Mesenchymal stem cell (in vitro differentiated cells and primary cell): ENCODE data around the gene SATB1.
A peak's percentile ranks its signal among the peaks of the same experiment; 100 is the strongest.
"Not testable (repeated sequence)": the region's sequence is repeated elsewhere in the genome, so short reads cannot be mapped to it uniquely, and the experiment has no call there.

Experiments used
- DNase-seq: peaks from one replicate; pipeline ENCODE4 v3.0.0-alpha.2; 2013
- H2AFZ ChIP-seq: one replicate; pipeline ENCODE4 v1.6.1; 2013; ENCODE audit warnings: low read depth, mild to moderate bottlenecking, control low read depth, inconsistent platforms, low read length, moderate library complexity
- H2AK5ac ChIP-seq: 2 replicates; pipeline ENCODE4 v1.6.1; 2013; ENCODE audit warnings: low read length, moderate library complexity, mild to moderate bottlenecking, inconsistent platforms; ENCODE audit not compliant: severe bottlenecking
- H2BK120ac ChIP-seq: one replicate; pipeline ENCODE4 v1.6.1; 2013; ENCODE audit warnings: low read depth, mild to moderate bottlenecking, inconsistent platforms, low read length, moderate library complexity
- H2BK12ac ChIP-seq, 2 experiments: one replicate each; pipeline ENCODE4 v1.6.1; 2013; ENCODE audit warnings: inconsistent platforms in 2 of 2, low read length in 2 of 2, mild to moderate bottlenecking in 2 of 2, moderate library complexity in 2 of 2, control low read depth in 1 of 2
- H2BK15ac ChIP-seq: one replicate; pipeline ENCODE4 v1.6.1; 2013; ENCODE audit warnings: mild to moderate bottlenecking, low read depth, inconsistent platforms; ENCODE audit not compliant: poor library complexity, severe bottlenecking
- H2BK5ac ChIP-seq: 2 replicates; pipeline ENCODE4 v1.6.1; 2013; ENCODE audit warnings: low read depth, mild to moderate bottlenecking, low read length, control low read depth, inconsistent platforms; ENCODE audit not compliant: poor library complexity, severe bottlenecking
- H3K14ac ChIP-seq, 2 experiments: one replicate each; pipeline ENCODE4 v1.6.1; 2013; ENCODE audit warnings: inconsistent platforms in 2 of 2, low read length in 2 of 2, control low read depth in 1 of 2, mild to moderate bottlenecking in 1 of 2, moderate library complexity in 1 of 2
- H3K18ac ChIP-seq, 2 experiments: one replicate each; pipeline ENCODE4 v1.6.1; 2013; ENCODE audit warnings: inconsistent platforms in 2 of 2, low read length in 2 of 2, control low read depth in 1 of 2, low read depth in 1 of 2, mild to moderate bottlenecking in 1 of 2
- H3K23ac ChIP-seq, 2 experiments: one replicate each; pipeline ENCODE4 v1.6.1; 2013; ENCODE audit warnings: inconsistent platforms in 2 of 2, low read length in 2 of 2, mild to moderate bottlenecking in 2 of 2, moderate library complexity in 2 of 2, control low read depth in 1 of 2
- H3K27ac ChIP-seq: 2 replicates; pipeline ENCODE4 v1.5.1; 2013; ENCODE audit warnings: mild to moderate bottlenecking, moderate library complexity, low read length, control low read depth, inconsistent platforms; ENCODE audit not compliant: poor library complexity, severe bottlenecking
- H3K27me3 ChIP-seq, 2 experiments: 2 replicates each; pipeline versions ENCODE4 v1.6.1 to v1.7.0; 2013; ENCODE audit warnings: low read length in 2 of 2, mild to moderate bottlenecking in 2 of 2, moderate library complexity in 2 of 2, control low read depth in 1 of 2, inconsistent platforms in 1 of 2; ENCODE audit not compliant: control insufficient read depth in 1 of 2, insufficient read depth in 1 of 2
- H3K36me3 ChIP-seq, 2 experiments: 2 replicates each; pipeline versions ENCODE4 v1.6.1 to v1.7.0; 2013; ENCODE audit warnings: low read length in 2 of 2, control low read depth in 1 of 2, inconsistent platforms in 1 of 2, low read depth in 1 of 2, mild to moderate bottlenecking in 1 of 2; ENCODE audit not compliant: insufficient read depth in 2 of 2, control insufficient read depth in 1 of 2
- H3K4ac ChIP-seq, 2 experiments: one replicate each; pipeline ENCODE4 v1.6.1; 2013; ENCODE audit warnings: inconsistent platforms in 2 of 2, low read length in 2 of 2, mild to moderate bottlenecking in 2 of 2, moderate library complexity in 2 of 2, control low read depth in 1 of 2, low read depth in 1 of 2
- H3K4me1 ChIP-seq: 2 replicates; pipeline ENCODE4 v1.6.1; 2013; ENCODE audit warnings: low read depth, low read length, control low read depth; ENCODE audit not compliant: control insufficient read depth, insufficient read depth
- H3K4me2 ChIP-seq: 2 replicates; pipeline ENCODE4 v1.6.1; 2013; ENCODE audit warnings: low read length, mild to moderate bottlenecking, inconsistent platforms; ENCODE audit not compliant: poor library complexity, severe bottlenecking
- H3K4me3 ChIP-seq, 2 experiments: 2 replicates each; pipeline versions ENCODE4 v1.5.1 to v1.7.0; 2013; ENCODE audit warnings: low read length in 2 of 2, mild to moderate bottlenecking in 2 of 2, control low read depth in 1 of 2, low read depth in 1 of 2; ENCODE audit not compliant: insufficient read depth in 1 of 2
- H3K79me1 ChIP-seq: replicated peaks from 2 replicates; pipeline ENCODE4 v1.6.1; 2013; ENCODE audit warnings: mild to moderate bottlenecking, control low read depth, low read length, inconsistent platforms; ENCODE audit not compliant: poor library complexity, severe bottlenecking
- H3K9ac ChIP-seq: 2 replicates; pipeline ENCODE4 v1.7.0; 2013; ENCODE audit warnings: mild to moderate bottlenecking, low read length, moderate library complexity
- H3K9me3 ChIP-seq: 2 replicates; pipeline ENCODE4 v1.7.0; 2013; ENCODE audit warnings: mild to moderate bottlenecking, low read length; ENCODE audit not compliant: control insufficient read depth
- H4K8ac ChIP-seq: one replicate; pipeline ENCODE4 v1.6.1; 2013; ENCODE audit warnings: inconsistent platforms, mild to moderate bottlenecking, low read length, moderate library complexity
- H4K91ac ChIP-seq: one replicate; pipeline ENCODE4 v1.6.1; 2013; ENCODE audit warnings: mild to moderate bottlenecking, low read length, inconsistent platforms
- WGBS: methylation state at CpG from one replicate; pipeline ENCODE4 v1.1.7; 2013; ENCODE audit warnings: mixed read lengths; 5-methylcytosine and 5-hydroxymethylcytosine counted together

SATB1 gene

GRCh38 chr3:18330772-18331441 lies 94.2 kb downstream of the SATB1 start:
- H2BK5ac ChIP-seq, H3K4ac ChIP-seq, H3K27ac ChIP-seq, H2BK12ac ChIP-seq, H2AFZ ChIP-seq, H3K9me3 ChIP-seq, H3K4me1 ChIP-seq, H3K27me3 ChIP-seq, DNase-seq, H2BK120ac ChIP-seq, H3K14ac ChIP-seq, H3K79me1 ChIP-seq, H4K91ac ChIP-seq, H2AK5ac ChIP-seq, H2BK15ac ChIP-seq, H3K36me3 ChIP-seq, H3K4me2 ChIP-seq, H3K23ac ChIP-seq, H4K8ac ChIP-seq, H3K18ac ChIP-seq, H3K4me3 ChIP-seq, H3K9ac ChIP-seq: not testable (repeated sequence)
- 80% methylated on average over 19 of the region's 25 CpGs for WGBS

GRCh38 chr3:18308096-18308650 lies 117.0 kb downstream of the SATB1 start:
- Histone ChIP-seq H3K27me3 (no peaks in the 10 kb centered on the region), H2BK5ac (no peak overlapping the region), H3K23ac (no peak overlapping the region), H3K4me1 (no peaks in the 10 kb centered on the region), H2BK12ac (no peak overlapping the region), H3K4ac (no peak overlapping the region), H3K36me3 (no peaks in the 10 kb centered on the region), H4K91ac (no peak overlapping the region), H2BK120ac (no peak overlapping the region), H3K4me3 (no peak overlapping the region), H3K18ac (no peak overlapping the region), H2AFZ (no peak overlapping the region), H3K79me1 (no peaks in the 10 kb centered on the region), H3K4me2 (no peak overlapping the region), H2AK5ac (no peak overlapping the region), H3K27ac (no peak overlapping the region), H3K14ac (no peak overlapping the region), H4K8ac (no peak overlapping the region), H2BK15ac (no peak overlapping the region), H3K9ac (no peak overlapping the region), H3K9me3 (no peaks in the 10 kb centered on the region)
- no peak for DNase-seq
- WGBS: 64% methylated on average over 5 of the region's 5 CpGs

GRCh38 chr3:18307529-18307928 lies 117.6 kb downstream of the SATB1 start:
- Histone ChIP-seq H2BK12ac (no peak overlapping the region), H3K4ac (no peak overlapping the region), H3K36me3 (no peaks in the 10 kb centered on the region), H4K8ac (no peak overlapping the region), H3K27ac (no peak overlapping the region), H2BK120ac (no peak overlapping the region), H2BK15ac (no peak overlapping the region), H3K4me1 (no peaks in the 10 kb centered on the region), H3K4me3 (no peak overlapping the region), H3K18ac (no peak overlapping the region), H2BK5ac (no peak overlapping the region), H4K91ac (no peak overlapping the region), H2AFZ (no peak overlapping the region), H3K27me3 (no peaks in the 10 kb centered on the region), H3K14ac (no peak overlapping the region), H2AK5ac (no peak overlapping the region), H3K79me1 (no peaks in the 10 kb centered on the region), H3K4me2 (no peak overlapping the region), H3K9ac (no peak overlapping the region), H3K23ac (no peak overlapping the region), H3K9me3 (no peaks in the 10 kb centered on the region)
- WGBS: 100% methylated on average over 1 of the region's 1 CpG
- no peak for DNase-seq

GRCh38 chr3:18302517-18302916 lies 122.6 kb downstream of the SATB1 start:
- Histone ChIP-seq H4K91ac (no peak overlapping the region), H3K9me3 (peaks cover 6% of the 10 kb centered on the region), H3K4me2 (no peak overlapping the region), H3K18ac (no peak overlapping the region), H2BK5ac (no peak overlapping the region), H3K36me3 (no peaks in the 10 kb centered on the region), H3K4me1 (no peaks in the 10 kb centered on the region), H2AK5ac (no peak overlapping the region), H2AFZ (no peak overlapping the region), H3K79me1 (no peaks in the 10 kb centered on the region), H3K27ac (no peak overlapping the region), H2BK120ac (no peak overlapping the region), H3K14ac (no peak overlapping the region), H3K4me3 (no peak overlapping the region), H3K9ac (no peak overlapping the region), H4K8ac (no peak overlapping the region), H3K27me3 (no peaks in the 10 kb centered on the region), H3K23ac (no peak overlapping the region), H3K4ac (no peak overlapping the region), H2BK12ac (no peak overlapping the region), H2BK15ac (no peak overlapping the region)
- WGBS: 90% methylated on average over 1 of the region's 1 CpG
- DNase-seq: peak; percentile 13
